HepG2 (cell line): ENCODE measurements around the gene GLUL. TPM values are rescaled to one million over a fixed set of nuclear protein-coding genes. Genes with fewer than 3 reads are reported as not detected.

Experiments
- ATAC-seq: fragments of 200-7000 bp; cut with Tn5 transposase; 3 replicates; pipeline ENCODE4 v1.9.1; 2020; ENCODE audit warnings: mild to moderate bottlenecking, moderate library complexity
- BruUV-seq: library from RNA; stranded (reverse); fragments of 400-500 nt; replicated peaks from 2 replicates; lab custom pipeline; 2021; lab: Mats Ljungman, UMichigan
- CTCF ChIA-PET: fragments of 300-600 bp; formaldehyde crosslinking; extraction: SDS; loops from one replicate; lab custom pipeline; 2021; ENCODE audit warnings: low total read pairs, inconsistent platforms, low intra/inter-chr PET ratio; lab: Yijun Ruan, JAX
- POLR2A ChIA-PET: fragments of 350-600 bp; sonication (Branson Sonifier 250); formaldehyde crosslinking; loops from one replicate; lab custom pipeline; 2020; ENCODE audit warnings: antibody characterized with exemption, inconsistent platforms; lab: Yijun Ruan, JAX
- DNase-seq: peaks from one replicate; pipeline ENCODE4 v3.0.0-alpha.2; 2015; ENCODE audit warnings: low spot score
- FAIRE-seq: peaks from 3 replicates; lab custom pipeline; 2011; peaks lifted over from hg19 to GRCh38; lab: Jason Lieb, UNC
- H2AFZ ChIP-seq: one replicate; pipeline ENCODE4 v1.6.1; 2011; ENCODE audit warnings: low read length, inconsistent platforms
- H3K27ac ChIP-seq: fragments of 300-600 bp; 3 replicates; pipeline ENCODE4 v1.8.0; 2011; ENCODE audit warnings: mixed run types, mild to moderate bottlenecking, mixed read lengths, low read length, inconsistent platforms; ENCODE audit not compliant: insufficient read depth; ENCODE audit errors: extremely low read length
- H3K27me3 ChIP-seq, 2 experiments: fragments of 200-600 bp in 1 of 2; 2 replicates in 1 of 2; 3 replicates in 1 of 2; pipeline versions ENCODE4 v1.6.0 to v1.8.0; 2011; ENCODE audit warnings: low read length in 2 of 2, mild to moderate bottlenecking in 2 of 2, moderate library complexity in 2 of 2, inconsistent platforms in 1 of 2; ENCODE audit not compliant: insufficient read depth in 2 of 2, control insufficient read depth in 1 of 2
- H3K36me3 ChIP-seq, 2 experiments: fragments of 200-600 bp in 1 of 2; replicated peaks in 1 of 2; 2 replicates in 1 of 2; 3 replicates in 1 of 2; pipeline versions ENCODE4 v1.5.1 to v1.8.0; 2011; ENCODE audit warnings: low read length in 2 of 2, inconsistent platforms in 1 of 2; ENCODE audit not compliant: insufficient read depth in 2 of 2, control insufficient read depth in 1 of 2
- H3K4me1 ChIP-seq: 2 replicates; pipeline ENCODE4 v1.5.1; 2012; ENCODE audit warnings: low read length, inconsistent platforms; ENCODE audit not compliant: insufficient read depth
- H3K4me2 ChIP-seq: 2 replicates; pipeline ENCODE4 v1.6.0; 2011; ENCODE audit warnings: low read depth, low read length, inconsistent platforms
- H3K4me3 ChIP-seq, 3 experiments: fragments of 200-600 bp in 1 of 3; sonication (generic), shearing (Covaris generic) in 1 of 3; replicated peaks in 1 of 3; 2 replicates each; pipeline ENCODE4 v1.5.1; 2011 to 2016; ENCODE audit warnings: low read length in 3 of 3, inconsistent platforms in 2 of 3, low read depth in 2 of 3, mild to moderate bottlenecking in 2 of 3, control low read depth in 1 of 3, mixed read lengths in 1 of 3; ENCODE audit not compliant: insufficient read depth in 1 of 3
- H3K79me2 ChIP-seq: one replicate; pipeline ENCODE4 v1.6.1; 2011; ENCODE audit warnings: low read length, inconsistent platforms; ENCODE audit not compliant: insufficient read depth
- H3K9ac ChIP-seq: 2 replicates; pipeline ENCODE4 v1.6.0; 2011; ENCODE audit warnings: mild to moderate bottlenecking, low read depth, low read length, inconsistent platforms; ENCODE audit not compliant: insufficient read depth
- H3K9me3 ChIP-seq: 2 replicates; pipeline ENCODE4 v1.5.1; 2012; ENCODE audit warnings: mild to moderate bottlenecking, low read length
- H4K20me1 ChIP-seq: 2 replicates; pipeline ENCODE4 v1.6.0; 2011; ENCODE audit warnings: inconsistent platforms, mild to moderate bottlenecking, low read length, moderate library complexity; ENCODE audit not compliant: insufficient read depth
- ELF3 ChIP-seq: IDR thresholded peaks from 2 replicates; pipeline ENCODE4 v1.6.1; 2016; ENCODE audit warnings: missing genetic modification reagents, missing compliant biosample characterization
- ZFP37 ChIP-seq: sonication (generic); formaldehyde crosslinking; IDR thresholded peaks from 2 replicates; pipeline ENCODE4 v1.4.0; 2020; ENCODE audit warnings: missing genetic modification reagents, borderline replicate concordance
- ZNF292 ChIP-seq: sonication (generic); formaldehyde crosslinking; IDR thresholded peaks from 2 replicates; pipeline ENCODE4 v1.8.1; 2022; ENCODE audit warnings: mild to moderate bottlenecking, low read depth, missing genetic modification reagents, borderline replicate concordance
- ZNF326 ChIP-seq: sonication (generic); formaldehyde crosslinking; IDR thresholded peaks from 2 replicates; pipeline ENCODE4 v1.4.0; 2020; ENCODE audit warnings: missing genetic modification reagents, borderline replicate concordance
- ZNF34 ChIP-seq: sonication (generic); formaldehyde crosslinking; IDR thresholded peaks from 2 replicates; pipeline ENCODE4 v1.4.0; 2020; ENCODE audit warnings: mild to moderate bottlenecking, missing genetic modification reagents, borderline replicate concordance
- ZNF570 ChIP-seq: sonication (generic); formaldehyde crosslinking; IDR thresholded peaks from 2 replicates; pipeline ENCODE4 v1.4.0; 2020; ENCODE audit warnings: mild to moderate bottlenecking, missing genetic modification reagents, borderline replicate concordance
- ZNF615 ChIP-seq: sonication (generic); formaldehyde crosslinking; IDR thresholded peaks from 2 replicates; pipeline ENCODE4 v1.5.0; 2020; ENCODE audit warnings: mild to moderate bottlenecking, missing genetic modification reagents, borderline replicate concordance
- whole genome bisulfite sequencing: methylation state at CpG from one replicate; pipeline ENCODE4 v1.1.6; 2017; ENCODE audit warnings: low lambda C conversion rate; 5-methylcytosine and 5-hydroxymethylcytosine counted together
- in situ Hi-C: cut with HindIII; loops from 2 replicates; pipeline ENCODE4 v1.10.0; 2017; ENCODE audit warnings: low pct_unique_long_range_greater_than_20kb; ENCODE audit not compliant: extremely low pct_ligation_motif_present
- intact Hi-C: fragments of 100-400 bp; cut with micrococcal nuclease; formaldehyde crosslinking; loops from one replicate; pipeline ENCODE4 v1.10.0; 2022; ENCODE audit not compliant: unreplicated experiment
- polyA plus RNA-seq, 8 experiments: library from polyadenylated mRNA; depleted of rRNA in 3 of 8; stranded (reverse) in 7 of 8; unstranded in 1 of 8; fragments of >200 nt; fragmentation: Illumina TruSeq in 4 of 8; extraction: Trizol in 4 of 8; gene quantifications; 2 replicates each; pipeline versions ENCODE4 v1.2.1 to v1.2.3, GENCODE V29; 2011 to 2016; ENCODE audit warnings: low read depth in 4 of 8, missing spikeins in 1 of 8, mixed read lengths in 1 of 8; ENCODE audit not compliant: insufficient read depth in 1 of 8
- total RNA-seq, 5 experiments: library from RNA; depleted of rRNA; stranded (reverse); fragments of >200 nt; fragmentation: Illumina TruSeq; extraction: Trizol; gene quantifications; 2 replicates each; pipeline ENCODE4 v1.2.3, GENCODE V29; 2016; ENCODE audit warnings: low read depth in 1 of 5

The GLUL gene
- total and polyA plus RNA-seq, 2 of the 13 experiments (the other 11 are each of a cell fraction or from before 2014, with no cell fraction given), result 423 to 827 TPM

DNA sequence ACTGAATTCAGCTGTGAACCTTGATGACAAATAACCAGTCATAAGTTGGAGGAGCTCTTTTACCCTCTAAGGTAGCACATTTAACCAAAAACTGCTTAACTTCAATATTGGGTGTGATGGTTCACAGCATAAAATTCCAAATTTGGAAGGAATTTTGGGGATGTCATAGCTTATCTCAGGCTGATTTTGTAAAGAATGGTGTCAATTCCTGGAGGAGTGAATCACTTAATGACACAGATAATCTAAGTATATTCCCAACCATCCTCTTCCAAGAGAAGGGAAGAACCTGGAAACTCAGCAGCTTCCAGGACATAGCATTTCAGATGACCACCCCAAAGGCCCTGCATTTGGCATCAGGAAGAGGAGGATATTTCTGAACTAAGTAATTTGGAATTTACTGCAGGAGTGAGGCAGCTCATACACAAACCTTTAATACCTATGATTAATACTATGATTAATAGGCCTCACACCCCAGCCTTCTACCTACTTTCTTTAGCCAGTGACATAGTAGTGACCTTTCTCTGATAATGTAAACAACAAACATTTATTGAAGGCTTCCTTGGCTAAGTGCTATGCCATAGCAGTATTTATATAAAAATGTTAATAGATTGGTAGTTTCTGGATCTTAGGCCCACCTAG lies 14.5 kb downstream of the GLUL start:
- no peak overlapping the region for H3K4me3 ChIP-seq
- no TSS peak for BruUV-seq
- no peak overlapping the region for H2AFZ ChIP-seq
- FAIRE-seq (no peak), DNase-seq (no peak), ATAC-seq (no peak)
- in situ Hi-C loops (no loop called here), intact Hi-C loops (no loop called here)
- POLR2A ChIA-PET, result interaction anchor here (0.9 kb wide), 1 partner anchor 15 kb away, joined by 5 read pairs; the partner anchor contains the start of gene GLUL
- no peak overlapping the region for H3K27ac ChIP-seq
- H3K4me1 ChIP-seq, result peaks cover 19% of the 10 kb centered on the region
- H3K9ac ChIP-seq, result no peak overlapping the region
- H3K79me2 ChIP-seq, result no peaks in the 10 kb centered on the region
- no peaks in the 10 kb centered on the region for H3K27me3 ChIP-seq
- CTCF ChIA-PET, result no interaction called here
- TF ChIP-seq ZNF292 (CRISPR knock-in tag), result no peak
- TF ChIP-seq ZNF326, result no peak
- no peaks in the 10 kb centered on the region for H3K9me3 ChIP-seq
- no peak overlapping the region for H3K4me2 ChIP-seq
- no peaks in the 10 kb centered on the region for H4K20me1 ChIP-seq
- no peaks in the 10 kb centered on the region; a peak in 1 of 5 replicates for H3K36me3 ChIP-seq

DNA sequence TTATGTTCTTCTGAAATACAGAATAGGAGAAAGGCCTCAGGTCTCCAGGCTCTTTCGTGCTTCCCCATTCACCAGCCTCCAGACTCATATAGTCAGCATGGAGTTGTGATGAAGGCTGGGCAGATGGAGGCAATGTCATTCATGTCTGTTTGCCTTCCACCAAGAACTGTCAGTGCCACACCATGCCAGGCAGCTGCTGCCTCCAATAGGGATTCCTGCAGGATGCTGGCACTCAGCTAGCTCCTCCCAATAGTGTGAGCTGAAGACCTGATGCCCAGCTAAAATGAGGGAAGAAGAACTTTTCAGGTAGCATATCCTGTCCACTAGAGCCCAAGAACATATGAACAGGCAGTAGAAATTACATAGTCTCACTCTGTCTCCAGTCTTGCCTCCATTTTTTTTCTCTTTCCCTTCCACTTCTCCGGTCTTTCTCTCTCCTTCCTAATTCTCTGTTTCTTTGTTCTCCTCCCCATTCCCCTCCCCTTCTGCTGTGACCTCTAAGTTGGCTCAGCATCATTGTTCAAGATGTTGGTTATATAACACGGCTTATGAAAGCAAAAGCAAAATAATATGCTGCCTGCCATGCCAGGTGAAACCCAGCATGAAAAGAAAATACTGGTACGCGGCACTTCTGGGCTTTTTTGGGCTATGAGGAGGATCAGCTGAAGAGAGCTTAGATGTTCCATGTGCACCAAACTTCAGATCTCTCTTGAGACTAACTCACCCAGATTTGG lies 17.3 kb downstream of the GLUL start:
- DNase-seq (no peak), FAIRE-seq (no peak), ATAC-seq (no peak)
- no peak overlapping the region for H2AFZ ChIP-seq
- BruUV-seq, result no TSS peak
- H3K36me3 ChIP-seq, result no peaks in the 10 kb centered on the region
- WGBS, result 76% methylated on average over 5 of the region's 5 CpGs
- H3K9ac ChIP-seq, result no peak overlapping the region
- H3K79me2 ChIP-seq, result no peaks in the 10 kb centered on the region
- CTCF ChIA-PET, result no interaction called here
- no peak overlapping the region for H3K4me2 ChIP-seq
- in situ Hi-C loops (no loop called here), intact Hi-C loops (no loop called here)
- H3K27me3 ChIP-seq, result no peaks in the 10 kb centered on the region
- H4K20me1 ChIP-seq, result no peaks in the 10 kb centered on the region
- H3K4me3 ChIP-seq, result no peak overlapping the region
- no peaks in the 10 kb centered on the region for H3K9me3 ChIP-seq
- POLR2A ChIA-PET, result interaction anchor here (1.2 kb wide), 1 partner anchor 17 kb away, joined by 3 read pairs; the partner anchor contains the start of gene GLUL
- no peaks in the 10 kb centered on the region for H3K4me1 ChIP-seq
- TF ChIP-seq ZNF570 (CRISPR knock-in tag), result no peak
- TF ChIP-seq ZNF34 (CRISPR knock-in tag), result no peak
- no peak for TF ChIP-seq ZFP37 (CRISPR knock-in tag)
- TF ChIP-seq ELF3 (CRISPR knock-in tag), result no peak
- no peak for TF ChIP-seq ZNF615 (CRISPR knock-in tag)
- no peak overlapping the region for H3K27ac ChIP-seq
